ENCODE results near the gene ZNF385C.

The ZNF385C gene

GRCh38 chr17:42077755-42078154, 20.5 kb downstream of the ZNF385C start:
- no peak for DNase-seq (ENCODE audit: low read depth, low spot score)

- DNase-seq (ENCODE audit: low read depth, low spot score) = no peak
Measured at GRCh38 chr17:42076797-42077559, 21.3 kb downstream of the ZNF385C start.

GRCh38 chr17:42075789-42076188, 22.5 kb downstream of the ZNF385C start:
- DNase-seq (ENCODE audit: low read depth, low spot score) = no peak

GRCh38 chr17:42072323-42073187, 25.7 kb downstream of the ZNF385C start:
- no peak for DNase-seq (ENCODE audit: low read depth, low spot score)

- DNase-seq (ENCODE audit: low read depth, low spot score) = no peak
Measured at GRCh38 chr17:42071810-42072209, 26.5 kb downstream of the ZNF385C start.

- no peak for DNase-seq (ENCODE audit: low read depth, low spot score)
Measured at GRCh38 chr17:42068979-42069378, 29.3 kb downstream of the ZNF385C start.

- no peak for DNase-seq (ENCODE audit: low read depth, low spot score)
Measured at GRCh38 chr17:42067371-42068091, 30.7 kb downstream of the ZNF385C start.

GRCh38 chr17:42065201-42065600, 33.1 kb downstream of the ZNF385C start:
- DNase-seq (ENCODE audit: low read depth, low spot score) = no peak

GRCh38 chr17:42062681-42063080, 35.6 kb downstream of the ZNF385C start:
- no peak for DNase-seq (ENCODE audit: low read depth, low spot score)

GRCh38 chr17:42061646-42062487, 36.4 kb downstream of the ZNF385C start:
- no peak for DNase-seq (ENCODE audit: low read depth, low spot score)

GRCh38 chr17:42060231-42060630, 38.0 kb downstream of the ZNF385C start:
- no peak for DNase-seq (ENCODE audit: low read depth, low spot score)

- DNase-seq (ENCODE audit: low read depth, low spot score) = no peak
Measured at GRCh38 chr17:42059815-42060214, 38.5 kb downstream of the ZNF385C start.

GRCh38 chr17:42058063-42058462, 40.2 kb downstream of the ZNF385C start:
- DNase-seq (ENCODE audit: low read depth, low spot score) = no peak

GRCh38 chr17:42056635-42057034, 41.6 kb downstream of the ZNF385C start:
- DNase-seq (ENCODE audit: low read depth, low spot score) = no peak

GRCh38 chr17:42055496-42055895, 42.8 kb downstream of the ZNF385C start:
- no peak for DNase-seq (ENCODE audit: low read depth, low spot score)

GRCh38 chr17:42055027-42055426, 43.2 kb downstream of the ZNF385C start:
- no peak for DNase-seq (ENCODE audit: low read depth, low spot score)

GRCh38 chr17:42053731-42054500, 44.4 kb downstream of the ZNF385C start:
- no peak for DNase-seq (ENCODE audit: low read depth, low spot score)

- DNase-seq (ENCODE audit: low read depth, low spot score) = no peak
Measured at GRCh38 chr17:42052346-42052877, 45.9 kb downstream of the ZNF385C start.

- DNase-seq (ENCODE audit: low read depth, low spot score) = no peak
Measured at GRCh38 chr17:42051645-42052044, 46.6 kb downstream of the ZNF385C start.

GRCh38 chr17:42051013-42051400, 47.3 kb downstream of the ZNF385C start:
- no peak for DNase-seq (ENCODE audit: low read depth, low spot score)

All from brain pericyte (primary cell).